ENCODE results near the gene APOBEC3H. TPM values are rescaled to one million over a fixed set of nuclear protein-coding genes. Genes with fewer than 3 reads are reported as not detected.

APOBEC3H gene
- total and polyA plus RNA-seq, 2 experiments from 2014 or later, result not detected

DNA sequence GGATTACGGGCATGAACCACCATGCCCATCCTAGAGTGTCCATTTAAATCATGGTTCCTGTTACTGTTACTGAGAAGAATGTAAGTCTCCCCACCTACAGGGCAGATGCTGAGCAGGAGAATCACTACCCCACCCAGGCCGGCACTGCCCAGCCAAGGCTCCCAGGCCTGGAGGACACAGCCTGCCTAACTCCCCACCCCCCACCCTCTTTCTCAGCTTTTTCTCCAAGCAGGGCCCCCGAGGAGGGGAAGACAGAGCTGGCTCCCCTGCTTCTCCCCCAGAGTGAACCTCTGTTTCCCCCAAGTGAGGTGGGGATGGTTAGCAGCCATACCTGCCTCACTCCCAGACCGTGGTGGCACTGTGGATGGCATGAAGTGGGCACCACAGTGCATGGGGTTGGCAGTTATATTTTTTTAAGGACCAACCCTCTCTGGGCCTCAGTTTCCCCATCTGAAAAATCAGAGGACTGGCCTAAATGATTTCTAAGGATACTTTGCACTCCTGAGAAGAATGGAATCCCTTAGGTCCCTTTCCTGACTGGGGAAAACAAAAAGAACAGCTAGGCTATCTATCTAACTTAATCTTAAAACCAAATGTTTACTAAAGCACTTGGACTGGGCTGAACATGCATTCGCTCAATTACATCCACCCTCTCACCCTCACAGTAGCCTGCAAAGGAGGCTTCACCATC, 50.4 kb downstream of the APOBEC3H start:
- DNase-seq (ENCODE audit: low spot score) (no peak), ATAC-seq (no peak)
- no peak overlapping the region for H3K27ac Mint-ChIP-seq
- TF ChIP-seq POLR2AphosphoS5 (IDR thresholded peaks at IDR 0.05; ENCODE audit: low read depth) (no peak), NANOG (IDR thresholded peaks at IDR 0.05; ENCODE audit: borderline replicate concordance) (no peak), ZNF114 (CRISPR knock-in tag; IDR thresholded peaks at IDR 0.05) (no peak), CREB1 (CRISPR knock-in tag; IDR thresholded peaks at IDR 0.05; ENCODE audit: low read depth) (no peak), ZNF331 (CRISPR knock-in tag; IDR thresholded peaks at IDR 0.05; ENCODE audit: low read depth) (no peak), STAT1 (IDR thresholded peaks at IDR 0.05; ENCODE audit: unreplicated experiment) (no peak)
- TF ChIP-seq, protein P1, sequence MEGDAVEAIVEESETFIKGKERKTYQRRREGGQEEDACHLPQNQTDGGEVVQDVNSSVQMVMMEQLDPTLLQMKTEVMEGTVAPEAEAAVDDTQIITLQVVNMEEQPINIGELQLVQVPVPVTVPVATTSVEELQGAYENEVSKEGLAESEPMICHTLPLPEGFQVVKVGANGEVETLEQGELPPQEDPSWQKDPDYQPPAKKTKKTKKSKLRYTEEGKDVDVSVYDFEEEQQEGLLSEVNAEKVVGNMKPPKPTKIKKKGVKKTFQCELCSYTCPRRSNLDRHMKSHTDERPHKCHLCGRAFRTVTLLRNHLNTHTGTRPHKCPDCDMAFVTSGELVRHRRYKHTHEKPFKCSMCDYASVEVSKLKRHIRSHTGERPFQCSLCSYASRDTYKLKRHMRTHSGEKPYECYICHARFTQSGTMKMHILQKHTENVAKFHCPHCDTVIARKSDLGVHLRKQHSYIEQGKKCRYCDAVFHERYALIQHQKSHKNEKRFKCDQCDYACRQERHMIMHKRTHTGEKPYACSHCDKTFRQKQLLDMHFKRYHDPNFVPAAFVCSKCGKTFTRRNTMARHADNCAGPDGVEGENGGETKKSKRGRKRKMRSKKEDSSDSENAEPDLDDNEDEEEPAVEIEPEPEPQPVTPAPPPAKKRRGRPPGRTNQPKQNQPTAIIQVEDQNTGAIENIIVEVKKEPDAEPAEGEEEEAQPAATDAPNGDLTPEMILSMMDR (conservative IDR thresholded peaks at IDR 0.05; ENCODE audit: low read depth in 2 of 2), result no peak
- TF ChIP-seq, protein P2, sequence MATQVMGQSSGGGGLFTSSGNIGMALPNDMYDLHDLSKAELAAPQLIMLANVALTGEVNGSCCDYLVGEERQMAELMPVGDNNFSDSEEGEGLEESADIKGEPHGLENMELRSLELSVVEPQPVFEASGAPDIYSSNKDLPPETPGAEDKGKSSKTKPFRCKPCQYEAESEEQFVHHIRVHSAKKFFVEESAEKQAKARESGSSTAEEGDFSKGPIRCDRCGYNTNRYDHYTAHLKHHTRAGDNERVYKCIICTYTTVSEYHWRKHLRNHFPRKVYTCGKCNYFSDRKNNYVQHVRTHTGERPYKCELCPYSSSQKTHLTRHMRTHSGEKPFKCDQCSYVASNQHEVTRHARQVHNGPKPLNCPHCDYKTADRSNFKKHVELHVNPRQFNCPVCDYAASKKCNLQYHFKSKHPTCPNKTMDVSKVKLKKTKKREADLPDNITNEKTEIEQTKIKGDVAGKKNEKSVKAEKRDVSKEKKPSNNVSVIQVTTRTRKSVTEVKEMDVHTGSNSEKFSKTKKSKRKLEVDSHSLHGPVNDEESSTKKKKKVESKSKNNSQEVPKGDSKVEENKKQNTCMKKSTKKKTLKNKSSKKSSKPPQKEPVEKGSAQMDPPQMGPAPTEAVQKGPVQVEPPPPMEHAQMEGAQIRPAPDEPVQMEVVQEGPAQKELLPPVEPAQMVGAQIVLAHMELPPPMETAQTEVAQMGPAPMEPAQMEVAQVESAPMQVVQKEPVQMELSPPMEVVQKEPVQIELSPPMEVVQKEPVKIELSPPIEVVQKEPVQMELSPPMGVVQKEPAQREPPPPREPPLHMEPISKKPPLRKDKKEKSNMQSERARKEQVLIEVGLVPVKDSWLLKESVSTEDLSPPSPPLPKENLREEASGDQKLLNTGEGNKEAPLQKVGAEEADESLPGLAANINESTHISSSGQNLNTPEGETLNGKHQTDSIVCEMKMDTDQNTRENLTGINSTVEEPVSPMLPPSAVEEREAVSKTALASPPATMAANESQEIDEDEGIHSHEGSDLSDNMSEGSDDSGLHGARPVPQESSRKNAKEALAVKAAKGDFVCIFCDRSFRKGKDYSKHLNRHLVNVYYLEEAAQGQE (IDR thresholded peaks at IDR 0.05; ENCODE audit: unreplicated experiment), result no peak
- 0 out of 2 replicates have a peak, but pooled peaks cover 3% of the 10 kb centered on the region for H3K27me3 ChIP-seq (ENCODE audit: insufficient read depth)
- H3K79me2 ChIP-seq (replicated peaks; ENCODE audit: insufficient read depth), result no peaks in the 10 kb centered on the region
- H3K9me2 ChIP-seq (ENCODE audit: insufficient read depth), result no peaks in the 10 kb centered on the region
- H2AFZ ChIP-seq, result no peak overlapping the region
- no peaks in the 10 kb centered on the region for H4K20me1 ChIP-seq (replicated peaks; ENCODE audit: insufficient read depth)
- H3K27me3 Mint-ChIP-seq (ENCODE audit: insufficient read depth, low read depth, poor library complexity), result peaks cover 21% of the 10 kb centered on the region
- H3K4me1 ChIP-seq (ENCODE audit: insufficient read depth), result peaks cover 40% of the 10 kb centered on the region
- no peak overlapping the region for H3K4me3 ChIP-seq
- H3K9me3 Mint-ChIP-seq, result no peaks in the 10 kb centered on the region
- H3K4me3 Mint-ChIP-seq, result no peak overlapping the region
- peaks cover 31% of the 10 kb centered on the region for H3F3A ChIP-seq (replicated peaks; ENCODE audit: low read depth)
- 0 out of 2 replicates have a peak overlapping the region, but pooled peaks have one; percentile 74 for H3K27ac ChIP-seq (ENCODE audit: low read depth)
- no peaks in the 10 kb centered on the region for H3K36me3 Mint-ChIP-seq (ENCODE audit: low read depth)
- H3K4me1 Mint-ChIP-seq, result peaks cover 34% of the 10 kb centered on the region
- no peak overlapping the region; the same call in 1 of the 2 replicates for H3K4me2 ChIP-seq
- H3K36me3 ChIP-seq (ENCODE audit: insufficient read depth), result no peaks in the 10 kb centered on the region

DNA sequence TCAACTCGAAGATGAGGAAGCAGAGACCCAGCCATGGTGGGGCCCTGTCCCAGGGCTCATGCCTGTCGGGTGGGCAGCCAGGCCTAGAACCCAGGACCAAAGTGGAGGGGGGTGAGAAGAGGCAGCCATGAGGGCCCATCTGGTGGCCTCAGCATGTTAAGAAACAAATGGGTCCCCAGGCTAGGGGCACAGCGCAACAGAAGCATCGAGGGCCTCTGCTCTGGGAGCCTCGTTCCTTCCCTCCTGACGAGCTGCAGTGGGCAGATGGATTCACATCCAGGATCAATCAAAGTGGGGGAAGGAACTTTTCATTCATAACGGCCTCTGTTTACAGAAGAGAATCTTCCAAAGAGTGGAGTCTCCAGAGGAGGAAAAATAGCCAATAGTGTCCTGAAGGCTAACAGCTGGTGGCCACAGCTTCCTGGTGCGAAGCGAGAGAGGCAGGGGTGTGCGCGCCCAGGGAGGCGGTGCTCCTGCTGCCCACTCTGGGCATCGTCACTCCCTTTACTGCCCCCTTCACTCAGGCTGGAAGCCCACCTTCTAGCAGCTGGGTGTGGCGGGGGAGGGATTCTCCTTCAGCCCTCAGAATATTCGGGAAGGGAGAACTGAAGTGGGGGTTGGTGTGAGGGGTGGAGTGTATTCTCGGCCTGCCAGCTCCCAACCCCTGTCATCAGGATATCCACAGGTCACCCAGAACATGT, 51.1 kb downstream of the APOBEC3H start:
- no peak for DNase-seq (ENCODE audit: low spot score)
- peak overlapping the region; percentile 48; the same call in 1 of the 2 replicates for H3K4me2 ChIP-seq

More for the DNA sequence above, 51.1 kb downstream of the APOBEC3H start:
- H2AFZ ChIP-seq, result no peak overlapping the region
- Mint-ChIP-seq H3K27ac (0 out of 2 replicates have a peak overlapping the region, but pooled peaks have one; percentile 72), H3K4me1 (peaks cover 34% of the 10 kb centered on the region), H3K9me3 (no peaks in the 10 kb centered on the region), H3K27me3 (ENCODE audit: insufficient read depth, low read depth, poor library complexity) (peaks cover 25% of the 10 kb centered on the region), H3K4me3 (no peak overlapping the region), H3K36me3 (ENCODE audit: low read depth) (no peaks in the 10 kb centered on the region)
- H3K27me3 ChIP-seq (ENCODE audit: insufficient read depth), result peaks cover 6% of the 10 kb centered on the region; the same call in 1 of the 2 replicates
- no peak overlapping the region for H3K4me3 ChIP-seq
- TF ChIP-seq, protein P1 (conservative IDR thresholded peaks at IDR 0.05; ENCODE audit: low read depth in 2 of 2), result no peak
- peak overlapping the region; percentile 74 for H3K27ac ChIP-seq (ENCODE audit: low read depth)
- H4K20me1 ChIP-seq (replicated peaks; ENCODE audit: insufficient read depth), result no peaks in the 10 kb centered on the region
- H3K79me2 ChIP-seq (replicated peaks; ENCODE audit: insufficient read depth), result no peaks in the 10 kb centered on the region
- H3K9me2 ChIP-seq (ENCODE audit: insufficient read depth), result no peaks in the 10 kb centered on the region
- peaks cover 40% of the 10 kb centered on the region for H3K4me1 ChIP-seq (ENCODE audit: insufficient read depth)
- no peaks in the 10 kb centered on the region for H3K36me3 ChIP-seq (ENCODE audit: insufficient read depth)
- ATAC-seq, result no peak
- H3F3A ChIP-seq (replicated peaks; ENCODE audit: low read depth), result peaks cover 31% of the 10 kb centered on the region
